ENCODE measurements around the gene KIAA1614.

The KIAA1614 gene

DNA sequence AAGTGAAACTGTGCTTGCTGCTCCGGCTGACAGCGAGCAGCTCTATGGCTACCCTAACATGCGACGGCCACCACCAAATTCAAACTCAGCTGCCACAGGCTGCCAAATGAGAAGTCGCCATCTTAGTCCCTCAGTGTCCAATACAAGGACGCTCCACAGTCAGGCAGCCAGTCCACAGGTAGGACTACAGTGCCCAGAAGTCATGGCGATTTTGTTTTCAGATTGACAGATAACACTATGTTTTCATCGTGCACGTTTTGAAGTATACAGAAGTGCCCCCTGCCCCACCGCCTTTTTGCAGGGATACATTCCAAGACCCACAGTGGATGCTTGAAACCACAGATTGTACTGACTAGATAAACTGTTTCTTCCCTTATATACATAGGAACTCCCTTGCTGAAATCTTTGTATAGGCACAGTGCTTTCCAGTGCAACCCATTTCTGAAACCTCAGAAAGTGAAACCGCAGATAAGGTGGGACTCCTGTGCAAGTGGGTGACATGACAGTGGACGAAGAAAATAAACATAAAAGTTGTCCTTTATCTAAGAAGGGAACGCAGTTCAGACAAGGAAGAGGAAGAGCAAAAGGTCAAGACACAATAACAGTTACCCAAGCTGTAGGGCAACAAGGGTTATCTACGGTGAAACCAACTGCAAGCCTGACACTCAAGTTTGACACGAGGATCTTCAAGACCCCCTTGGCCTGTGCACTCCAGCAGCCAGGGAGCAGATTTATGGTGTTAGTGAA, 57.8 kb downstream of the KIAA1614 start:
- no peak overlapping the region for H3K4me3 ChIP-seq (ENCODE audit: low read length)
- H3K4me2 ChIP-seq (ENCODE audit: low read depth, low read length) = no peak overlapping the region
- no peak overlapping the region for H3K27ac ChIP-seq (ENCODE audit: low read length)
- H2AFZ ChIP-seq (ENCODE audit: low read length) = no peak overlapping the region
- H3K27me3 ChIP-seq (replicated peaks; ENCODE audit: insufficient read depth, low read length) = no peaks in the 10 kb centered on the region
- no peaks in the 10 kb centered on the region for H3F3A ChIP-seq (ENCODE audit: insufficient read depth, low read length)
- H3K9ac ChIP-seq (ENCODE audit: low read length) = no peak overlapping the region
- TF ChIP-seq EZH2 (optimal IDR thresholded peaks at IDR 0.05; ENCODE audit: low read depth, low read length) = no peak
- no peaks in the 10 kb centered on the region for H4K20me1 ChIP-seq (ENCODE audit: insufficient read depth, low read length)
- H3K9me2 ChIP-seq (replicated peaks; ENCODE audit: insufficient read depth, low read length) = no peaks in the 10 kb centered on the region
- H3K9me3 ChIP-seq (replicated peaks; ENCODE audit: insufficient read depth, low read length) = no peaks in the 10 kb centered on the region
- H3K79me2 ChIP-seq (ENCODE audit: low read length) = no peaks in the 10 kb centered on the region
- H3K4me1 ChIP-seq (ENCODE audit: low read length) = no peaks in the 10 kb centered on the region
- no peaks in the 10 kb centered on the region for H3K36me3 ChIP-seq (replicated peaks; ENCODE audit: insufficient read depth, low read length)
- DNase-seq = no peak

DNA sequence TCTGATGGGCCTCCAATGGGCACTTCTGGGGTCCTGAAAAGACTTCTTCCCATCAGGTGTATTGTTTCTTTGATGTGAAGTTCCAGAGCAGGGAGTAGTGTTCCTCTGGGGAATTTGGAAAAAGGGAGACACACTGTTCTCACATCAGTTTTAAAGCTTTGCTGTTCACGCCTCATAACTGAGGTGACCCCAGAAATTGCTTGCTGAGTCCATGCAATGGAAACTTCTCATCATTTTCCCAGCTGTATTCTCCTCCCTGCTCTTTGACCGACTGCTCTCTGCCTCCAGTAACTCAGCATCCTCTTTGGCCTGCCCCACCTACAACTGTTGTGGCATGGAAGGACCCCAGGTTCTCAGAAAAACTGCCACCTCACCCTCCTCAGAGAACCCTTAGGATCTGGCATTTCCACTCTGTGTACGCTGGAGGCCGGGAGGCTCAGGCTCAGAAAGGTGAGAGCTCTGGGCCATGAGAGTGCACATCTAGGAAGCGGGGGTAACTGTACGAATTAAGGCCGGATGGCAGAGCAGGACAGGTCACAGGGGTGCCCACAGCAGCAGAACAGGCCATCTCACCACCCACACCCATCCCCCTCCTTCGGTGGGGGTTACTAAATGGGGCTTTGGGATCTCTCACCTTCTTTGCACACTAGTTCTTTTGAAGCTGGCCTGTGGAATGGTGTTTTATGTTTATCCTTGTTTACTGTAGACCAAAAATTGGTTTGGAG, 58.7 kb downstream of the KIAA1614 start:
- Histone ChIP-seq H3K79me2 (ENCODE audit: low read length) (no peaks in the 10 kb centered on the region), H3K9ac (ENCODE audit: low read length) (no peak overlapping the region), H3K4me3 (ENCODE audit: low read length) (no peak overlapping the region), H2AFZ (ENCODE audit: low read length) (no peak overlapping the region), H3F3A (ENCODE audit: insufficient read depth, low read length) (no peaks in the 10 kb centered on the region), H3K27ac (ENCODE audit: low read length) (no peak overlapping the region), H3K4me1 (ENCODE audit: low read length) (no peaks in the 10 kb centered on the region), H3K36me3 (replicated peaks; ENCODE audit: insufficient read depth, low read length) (no peaks in the 10 kb centered on the region), H4K20me1 (ENCODE audit: insufficient read depth, low read length) (no peaks in the 10 kb centered on the region), H3K9me3 (replicated peaks; ENCODE audit: insufficient read depth, low read length) (no peaks in the 10 kb centered on the region), H3K27me3 (replicated peaks; ENCODE audit: insufficient read depth, low read length) (no peaks in the 10 kb centered on the region), H3K4me2 (ENCODE audit: low read depth, low read length) (no peak overlapping the region), H3K9me2 (replicated peaks; ENCODE audit: insufficient read depth, low read length) (no peaks in the 10 kb centered on the region)
- no peak for DNase-seq
- TF ChIP-seq, protein P1, sequence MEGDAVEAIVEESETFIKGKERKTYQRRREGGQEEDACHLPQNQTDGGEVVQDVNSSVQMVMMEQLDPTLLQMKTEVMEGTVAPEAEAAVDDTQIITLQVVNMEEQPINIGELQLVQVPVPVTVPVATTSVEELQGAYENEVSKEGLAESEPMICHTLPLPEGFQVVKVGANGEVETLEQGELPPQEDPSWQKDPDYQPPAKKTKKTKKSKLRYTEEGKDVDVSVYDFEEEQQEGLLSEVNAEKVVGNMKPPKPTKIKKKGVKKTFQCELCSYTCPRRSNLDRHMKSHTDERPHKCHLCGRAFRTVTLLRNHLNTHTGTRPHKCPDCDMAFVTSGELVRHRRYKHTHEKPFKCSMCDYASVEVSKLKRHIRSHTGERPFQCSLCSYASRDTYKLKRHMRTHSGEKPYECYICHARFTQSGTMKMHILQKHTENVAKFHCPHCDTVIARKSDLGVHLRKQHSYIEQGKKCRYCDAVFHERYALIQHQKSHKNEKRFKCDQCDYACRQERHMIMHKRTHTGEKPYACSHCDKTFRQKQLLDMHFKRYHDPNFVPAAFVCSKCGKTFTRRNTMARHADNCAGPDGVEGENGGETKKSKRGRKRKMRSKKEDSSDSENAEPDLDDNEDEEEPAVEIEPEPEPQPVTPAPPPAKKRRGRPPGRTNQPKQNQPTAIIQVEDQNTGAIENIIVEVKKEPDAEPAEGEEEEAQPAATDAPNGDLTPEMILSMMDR (IDR thresholded peaks at IDR 0.05; ENCODE audit: low read length) = no peak
- TF ChIP-seq EZH2 (optimal IDR thresholded peaks at IDR 0.05; ENCODE audit: low read depth, low read length) (no peak), EZH2phosphoT487 (IDR thresholded peaks at IDR 0.05; ENCODE audit: low read length) (no peak)

DNA sequence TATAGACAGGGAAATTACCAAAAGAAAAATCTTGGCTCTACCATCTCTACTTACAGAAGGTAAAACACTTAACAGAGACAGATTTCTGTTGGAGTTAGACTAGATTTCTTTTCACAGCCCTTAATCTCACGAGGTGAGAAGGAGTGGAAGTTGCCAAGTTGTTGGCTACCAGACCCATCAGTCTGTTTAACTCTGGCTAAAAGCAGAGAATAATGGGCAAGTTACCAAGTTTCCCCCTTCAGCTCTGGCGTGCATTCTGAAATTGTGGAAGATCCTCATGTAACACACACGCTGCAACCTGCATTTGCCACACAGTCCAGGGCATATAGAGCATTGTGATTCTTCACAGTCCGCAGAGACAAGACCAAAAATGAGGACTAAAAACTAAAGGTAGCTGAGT, 60.7 kb downstream of the KIAA1614 start:
- no peak overlapping the region for H2AFZ ChIP-seq (ENCODE audit: low read length)
- H3K9me3 ChIP-seq (replicated peaks; ENCODE audit: insufficient read depth, low read length) = no peaks in the 10 kb centered on the region
- no peak overlapping the region for H3K27ac ChIP-seq (ENCODE audit: low read length)
- no peak for TF ChIP-seq EZH2 (optimal IDR thresholded peaks at IDR 0.05; ENCODE audit: low read depth, low read length)
- TF ChIP-seq, protein P1 (IDR thresholded peaks at IDR 0.05; ENCODE audit: low read length) = no peak
- no peak for TF ChIP-seq EZH2phosphoT487 (IDR thresholded peaks at IDR 0.05; ENCODE audit: low read length)
- no peaks in the 10 kb centered on the region for H3K36me3 ChIP-seq (replicated peaks; ENCODE audit: insufficient read depth, low read length)
- no peak overlapping the region for H3K4me3 ChIP-seq (ENCODE audit: low read length)
- no peak for DNase-seq
- H3K9me2 ChIP-seq (replicated peaks; ENCODE audit: insufficient read depth, low read length) = no peaks in the 10 kb centered on the region
- no peaks in the 10 kb centered on the region for H3K79me2 ChIP-seq (ENCODE audit: low read length)
- H3K9ac ChIP-seq (ENCODE audit: low read length) = no peak overlapping the region
- no peaks in the 10 kb centered on the region for H3F3A ChIP-seq (ENCODE audit: insufficient read depth, low read length)
- H3K27me3 ChIP-seq (replicated peaks; ENCODE audit: insufficient read depth, low read length) = no peaks in the 10 kb centered on the region
- no peak overlapping the region for H3K4me2 ChIP-seq (ENCODE audit: low read depth, low read length)
- 0 out of 2 replicates have a peak, but pooled peaks cover 3% of the 10 kb centered on the region for H3K4me1 ChIP-seq (ENCODE audit: low read length)
- H4K20me1 ChIP-seq (ENCODE audit: insufficient read depth, low read length) = no peaks in the 10 kb centered on the region

All from MM.1S (cell line).